HEK293 (cell line): Measurements from ENCODE around the gene MED29.

Source experiments
- CTCF ChIA-PET: fragments of 350-600 bp; formaldehyde crosslinking; extraction: SDS; loops from one replicate; lab custom pipeline; 2021; ENCODE audit warnings: antibody characterized with exemption; lab: Yijun Ruan, JAX
- POLR2A ChIA-PET: fragments of 300-600 bp; formaldehyde crosslinking; extraction: SDS; loops from one replicate; lab custom pipeline; 2020; ENCODE audit warnings: antibody characterized with exemption, inconsistent platforms; lab: Yijun Ruan, JAX
- H3K27ac ChIP-seq: fragments of 200-500 bp; sonication (Bioruptor generic); 2 replicates; pipeline ENCODE4 v1.5.1; 2014; ENCODE audit warnings: low read depth, low read length, control low read depth, inconsistent platforms; ENCODE audit errors: extremely low read depth
- H3K36me3 ChIP-seq, 2 experiments: fragments of 200-500 bp in 1 of 2; sonication (Bioruptor generic) in 1 of 2; 1 replicate in 1 of 2; 2 replicates in 1 of 2; pipeline ENCODE4 v1.5.1; 2014 to 2017; ENCODE audit warnings: inconsistent platforms in 2 of 2, low read length in 2 of 2; ENCODE audit not compliant: control insufficient read depth in 2 of 2, insufficient read depth in 1 of 2
- H3K4me1 ChIP-seq: fragments of 200-500 bp; sonication (Bioruptor generic); 2 replicates; pipeline ENCODE4 v1.5.1; 2014; ENCODE audit warnings: mild to moderate bottlenecking, low read length, inconsistent platforms; ENCODE audit not compliant: control insufficient read depth, insufficient read depth
- H3K4me3 ChIP-seq: 2 replicates; pipeline ENCODE4 v1.5.1; 2011; ENCODE audit warnings: low read depth, mild to moderate bottlenecking, control low read depth, low read length, moderate library complexity
- H3K9me3 ChIP-seq: fragments of 200-500 bp; sonication (Bioruptor generic); 2 replicates; pipeline ENCODE4 v1.5.1; 2014; ENCODE audit warnings: low read depth, low read length, inconsistent platforms; ENCODE audit not compliant: control insufficient read depth, insufficient read depth
- INSM2 ChIP-seq: fragments of 450-650 bp; formaldehyde crosslinking; IDR thresholded peaks from 2 replicates; pipeline ENCODE4 v1.5.1; 2016; ENCODE audit warnings: missing biosample characterization, missing genetic modification characterization
- KLF9 ChIP-seq: fragments of 450-650 bp; formaldehyde crosslinking; IDR thresholded peaks from 2 replicates; pipeline ENCODE4 v1.5.1; 2016; ENCODE audit warnings: missing biosample characterization, missing genetic modification characterization, low read depth
- SP7 ChIP-seq: fragments of 450-650 bp; formaldehyde crosslinking; IDR thresholded peaks from 2 replicates; pipeline ENCODE4 v1.5.1; 2016; ENCODE audit warnings: missing biosample characterization, missing genetic modification characterization
- TSHZ1 ChIP-seq: fragments of 450-650 bp; formaldehyde crosslinking; IDR thresholded peaks from 2 replicates; pipeline ENCODE4 v1.5.1; 2016; ENCODE audit warnings: missing biosample characterization, missing genetic modification characterization, borderline replicate concordance
- ZNF121 ChIP-seq: fragments of 450-650 bp; formaldehyde crosslinking; IDR thresholded peaks from 2 replicates; pipeline ENCODE4 v1.5.1; 2016; ENCODE audit warnings: missing biosample characterization, missing genetic modification characterization
- ZNF473 ChIP-seq: fragments of 450-650 bp; formaldehyde crosslinking; IDR thresholded peaks from 2 replicates; pipeline ENCODE4 v1.5.1; 2017; ENCODE audit warnings: missing biosample characterization, missing genetic modification characterization
- ZNF600 ChIP-seq: fragments of 450-650 bp; formaldehyde crosslinking; IDR thresholded peaks from 2 replicates; pipeline ENCODE4 v1.5.1; 2016; ENCODE audit warnings: missing biosample characterization, missing genetic modification characterization
- ZNF664 ChIP-seq: fragments of 450-650 bp; formaldehyde crosslinking; IDR thresholded peaks from 2 replicates; pipeline ENCODE4 v1.5.1; 2016; ENCODE audit warnings: missing biosample characterization, missing genetic modification characterization

Gene MED29

GRCh38 chr19:39365531-39365930 lies 25.6 kb upstream of the MED29 start:
- Histone ChIP-seq H3K9me3 (no peaks in the 10 kb centered on the region), H3K27ac (no peak overlapping the region), H3K36me3 (peaks cover 84 to 94% of the 10 kb centered on the region in 2 experiments), H3K4me3 (no peak overlapping the region)
- CTCF ChIA-PET: interaction anchor here (0.6 to 1.2 kb wide), 3 partner anchors 12 to 32 kb away, joined by 3 to 4 read pairs (median 3); no protein-coding TSS in a partner anchor
- TF ChIP-seq ZNF473 (tag by site-specific recombination): no peak
- peak; percentile 99 for TF ChIP-seq ZNF664 (tag by site-specific recombination)
- TF ChIP-seq, all 188 proteins: peak for 1
- no peaks in the 10 kb centered on the region; the same call in 1 of the 2 replicates for H3K4me1 ChIP-seq
- POLR2A ChIA-PET: interaction anchor here (2.1 kb wide), 1 partner anchor 17 kb away, joined by 6 read pairs; no protein-coding TSS in a partner anchor

- TF ChIP-seq ZNF121 (tag by site-specific recombination) (peak; percentile 99), KLF9 (tag by site-specific recombination) (no peak)
- Histone ChIP-seq H3K9me3 (no peaks in the 10 kb centered on the region), H3K4me3 (no peak overlapping the region), H3K4me1 (no peaks in the 10 kb centered on the region; the same call in 1 of the 2 replicates), H3K27ac (no peak overlapping the region), H3K36me3 (peaks cover 85 to 97% of the 10 kb centered on the region in 2 experiments)
- POLR2A ChIA-PET: interaction anchor here (1.0 kb wide), 1 partner anchor 22 kb away, joined by 5 read pairs; the partner anchor contains the start of genes MED29 and PAF1
- CTCF ChIA-PET: interaction anchor here (0.6 to 1.4 kb wide), 9 partner anchors 13 to 1201 kb away, joined by 3 to 4 read pairs (median 3); partner anchors contain the start of gene SAMD4B
Observed at GRCh38 chr19:39369200-39369599, 22.0 kb upstream of the MED29 start.

- Histone ChIP-seq H3K4me1 (no peaks in the 10 kb centered on the region; the same call in 1 of the 2 replicates), H3K9me3 (no peaks in the 10 kb centered on the region), H3K27ac (peak overlapping the region; percentile 21; the same call in 1 of the 2 replicates), H3K36me3 (peaks cover 85 to 97% of the 10 kb centered on the region in 2 experiments), H3K4me3 (no peak overlapping the region)
- CTCF ChIA-PET: interaction anchor here (1.3 to 1.4 kb wide), 3 partner anchors 27 to 41 kb away, joined by 3 to 4 read pairs (median 4); partner anchors contain the start of gene PLEKHG2
- TF ChIP-seq ZNF600 (tag by site-specific recombination): 0 out of 2 replicates have a peak, but pooled peaks have one; percentile 11
- TF ChIP-seq INSM2: no peak
- no peak for TF ChIP-seq ZNF664 (tag by site-specific recombination)
- POLR2A ChIA-PET: interaction anchor here (1.1 to 1.5 kb wide), 2 partner anchors 20 to 29 kb away, joined by 3 to 4 read pairs; partner anchors contain the start of genes MED29, PAF1 and SAMD4B
Observed at GRCh38 chr19:39370735-39371134, 20.4 kb upstream of the MED29 start.

- H3K27ac ChIP-seq: no peak overlapping the region
- POLR2A ChIA-PET: interaction anchor here (0.5 to 0.6 kb wide), 2 partner anchors 51 to 185 kb away, joined by 3 to 5 read pairs; partner anchors contain the start of gene LRFN1
Observed at GRCh38 chr19:39372047-39372802, 19.0 kb upstream of the MED29 start.

More at GRCh38 chr19:39372047-39372802, 19.0 kb upstream of the MED29 start:
- TF ChIP-seq TSHZ1 (tag by site-specific recombination) (no peak), SP7 (tag by site-specific recombination) (peak; percentile 60)
- Histone ChIP-seq H3K36me3 (peaks cover 86 to 100% of the 10 kb centered on the region in 2 experiments), H3K4me1 (no peaks in the 10 kb centered on the region; the same call in 1 of the 2 replicates), H3K4me3 (no peak overlapping the region), H3K9me3 (no peaks in the 10 kb centered on the region)
- CTCF ChIA-PET: no interaction called here
